PC-9 (cell line): ENCODE results near the gene UVRAG. TPM values are rescaled to one million over a fixed set of nuclear protein-coding genes. Genes with fewer than 3 reads are reported as not detected.

Experiments used
- BruUV-seq: library from RNA; stranded (reverse); fragments of 400-500 nt; replicated peaks from 2 replicates; lab custom pipeline; 2021; lab: Mats Ljungman, UMichigan
- CTCF ChIA-PET: fragments of 300-600 bp; sonication (Branson Sonifier 250); formaldehyde crosslinking; loops from one replicate; lab custom pipeline; 2022; ENCODE audit warnings: antibody characterized with exemption; lab: Charles Lee
- POLR2A ChIA-PET: fragments of 300-600 bp; sonication (Branson Sonifier 250); formaldehyde crosslinking; loops from one replicate; lab custom pipeline; 2022; ENCODE audit warnings: antibody characterized with exemption; ENCODE audit not compliant: unreplicated experiment; lab: Charles Lee
- DNase-seq, 2 experiments: peaks; one replicate each; pipeline versions ENCODE4 v3.0.0 to v3.0.0-alpha.2; 2015 to 2022; ENCODE audit warnings: mixed read lengths in 1 of 2
- H2AFZ ChIP-seq: fragments of 200-600 bp; sonication (generic); 2 replicates; pipeline ENCODE4 v1.8.1; 2017; ENCODE audit warnings: antibody characterized with exemption
- H3F3A ChIP-seq: fragments of 200-600 bp; sonication (generic); 2 replicates; pipeline ENCODE4 v1.8.1; 2017; ENCODE audit warnings: antibody characterized with exemption, mild to moderate bottlenecking, low read depth; ENCODE audit not compliant: insufficient read depth
- H3K27ac ChIP-seq: fragments of 200-600 bp; sonication (generic); 2 replicates; pipeline ENCODE4 v1.6.1; 2016; ENCODE audit warnings: mixed run types
- H3K27me3 ChIP-seq: fragments of 200-600 bp; sonication (generic); 2 replicates; pipeline ENCODE4 v1.6.1; 2016; ENCODE audit warnings: low read depth, mixed run types; ENCODE audit not compliant: insufficient read depth
- H3K36me3 ChIP-seq: fragments of 200-600 bp; sonication (generic); 2 replicates; pipeline ENCODE4 v1.6.1; 2016; ENCODE audit warnings: low read depth, mixed run types
- H3K4me1 ChIP-seq: fragments of 200-600 bp; sonication (generic); replicated peaks from 2 replicates; pipeline ENCODE4 v1.6.1; 2016; ENCODE audit warnings: mixed run types; ENCODE audit not compliant: insufficient read depth
- H3K4me2 ChIP-seq: fragments of 200-600 bp; sonication (generic); 2 replicates; pipeline ENCODE4 v1.6.1; 2017; ENCODE audit warnings: mixed run types
- H3K4me3 ChIP-seq: fragments of 200-600 bp; sonication (generic); 2 replicates; pipeline ENCODE4 v1.6.1; 2016; ENCODE audit warnings: mixed run types
- H3K79me2 ChIP-seq: fragments of 200-600 bp; sonication (generic); 2 replicates; pipeline ENCODE4 v1.6.1; 2017; ENCODE audit warnings: low read depth, mixed run types
- H3K9me2 ChIP-seq: fragments of 200-600 bp; sonication (generic); 2 replicates; pipeline ENCODE4 v1.8.1; 2017; ENCODE audit warnings: mild to moderate bottlenecking; ENCODE audit not compliant: insufficient read depth
- H3K9me3 ChIP-seq: fragments of 200-600 bp; sonication (generic); 2 replicates; pipeline ENCODE4 v1.8.1; 2016; ENCODE audit warnings: low read depth; ENCODE audit not compliant: insufficient read depth
- H4K20me1 ChIP-seq: fragments of 200-600 bp; sonication (generic); 2 replicates; pipeline ENCODE4 v1.8.1; 2017; ENCODE audit not compliant: insufficient read depth
- EZH2 ChIP-seq: fragments of 200-600 bp; sonication (generic); IDR thresholded peaks from 2 replicates; pipeline ENCODE4 v1.8.0; 2017; ENCODE audit warnings: antibody characterized with exemption, low read depth
- intact Hi-C: fragments of 100-400 bp; cut with micrococcal nuclease; formaldehyde crosslinking; loops from one replicate; pipeline ENCODE4 v1.10.0; 2022; ENCODE audit not compliant: unreplicated experiment
- total RNA-seq: library from RNA; stranded (reverse); gene quantifications from 2 replicates; pipeline ENCODE4 v1.2.3, GENCODE V29; 2021
- TF ChIP-seq, protein P1 (sequence below): fragments of 200-600 bp; sonication (generic); conservative IDR thresholded peaks from 2 replicates; pipeline ENCODE4 v1.6.1; 2017; ENCODE audit warnings: mixed run types, antibody characterized with exemption, mild to moderate bottlenecking, moderate library complexity

Gene UVRAG
- total RNA-seq, 1 experiment from 2014 or later, result 20.4 TPM

- Histone ChIP-seq H3K4me3 (peak overlapping the region; percentile 84; the same call in 1 of the 2 replicates), H2AFZ (no peak overlapping the region), H3K9me3 (no peaks in the 10 kb centered on the region), H4K20me1 (no peaks in the 10 kb centered on the region), H3K4me1 (peaks cover 49% of the 10 kb centered on the region), H3K9me2 (no peaks in the 10 kb centered on the region), H3K27me3 (no peaks in the 10 kb centered on the region), H3K27ac (peak overlapping the region; percentile 78), H3F3A (peaks cover 39% of the 10 kb centered on the region), H3K79me2 (peaks cover 27% of the 10 kb centered on the region), H3K36me3 (no peaks in the 10 kb centered on the region), H3K4me2 (peak overlapping the region; percentile 85)
- intact Hi-C loops, result loop anchor here (10.0 kb wide), 1 partner anchor 822 kb away; no protein-coding TSS in a partner anchor
- CTCF ChIA-PET, result interaction anchor here (1.0 to 1.9 kb wide), 2 partner anchors 10 to 339 kb away, joined by 7 read pairs; no protein-coding TSS in a partner anchor
- POLR2A ChIA-PET, result interaction anchor here (0.5 kb wide), 1 partner anchor 471 kb away, joined by 3 read pairs; no protein-coding TSS in a partner anchor
- BruUV-seq, result no TSS peak
- peak in 1 of 2 experiments; percentile 72 for DNase-seq
- TF ChIP-seq, protein P1, sequence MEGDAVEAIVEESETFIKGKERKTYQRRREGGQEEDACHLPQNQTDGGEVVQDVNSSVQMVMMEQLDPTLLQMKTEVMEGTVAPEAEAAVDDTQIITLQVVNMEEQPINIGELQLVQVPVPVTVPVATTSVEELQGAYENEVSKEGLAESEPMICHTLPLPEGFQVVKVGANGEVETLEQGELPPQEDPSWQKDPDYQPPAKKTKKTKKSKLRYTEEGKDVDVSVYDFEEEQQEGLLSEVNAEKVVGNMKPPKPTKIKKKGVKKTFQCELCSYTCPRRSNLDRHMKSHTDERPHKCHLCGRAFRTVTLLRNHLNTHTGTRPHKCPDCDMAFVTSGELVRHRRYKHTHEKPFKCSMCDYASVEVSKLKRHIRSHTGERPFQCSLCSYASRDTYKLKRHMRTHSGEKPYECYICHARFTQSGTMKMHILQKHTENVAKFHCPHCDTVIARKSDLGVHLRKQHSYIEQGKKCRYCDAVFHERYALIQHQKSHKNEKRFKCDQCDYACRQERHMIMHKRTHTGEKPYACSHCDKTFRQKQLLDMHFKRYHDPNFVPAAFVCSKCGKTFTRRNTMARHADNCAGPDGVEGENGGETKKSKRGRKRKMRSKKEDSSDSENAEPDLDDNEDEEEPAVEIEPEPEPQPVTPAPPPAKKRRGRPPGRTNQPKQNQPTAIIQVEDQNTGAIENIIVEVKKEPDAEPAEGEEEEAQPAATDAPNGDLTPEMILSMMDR, result no peak
- no peak for TF ChIP-seq EZH2
Observed at GRCh38 chr11:75813124-75813523, 1.9 kb upstream of the UVRAG start.

GRCh38 chr11:75813622-75814039, 1.4 kb upstream of the UVRAG start:
- Histone ChIP-seq H3K27ac (peak overlapping the region; percentile 78), H3K36me3 (no peaks in the 10 kb centered on the region), H3K4me2 (peak overlapping the region; percentile 85), H3K9me3 (no peaks in the 10 kb centered on the region), H3F3A (peaks cover 36% of the 10 kb centered on the region), H4K20me1 (no peaks in the 10 kb centered on the region), H2AFZ (peak overlapping the region; percentile 84), H3K27me3 (no peaks in the 10 kb centered on the region), H3K4me3 (peak overlapping the region; percentile 84), H3K79me2 (peaks cover 32% of the 10 kb centered on the region), H3K9me2 (no peaks in the 10 kb centered on the region), H3K4me1 (peaks cover 49% of the 10 kb centered on the region)
- POLR2A ChIA-PET, result interaction anchor here (0.5 to 1.0 kb wide), 3 partner anchors 112 to 470 kb away, joined by 3 to 11 read pairs (median 3); no protein-coding TSS in a partner anchor
- CTCF ChIA-PET, result interaction anchor here (1.0 to 1.9 kb wide), 2 partner anchors 10 to 339 kb away, joined by 7 read pairs; no protein-coding TSS in a partner anchor
- DNase-seq, result peak; percentile 37 to 85
- TF ChIP-seq, protein P1, result no peak
- no peak for TF ChIP-seq EZH2
- BruUV-seq, result no TSS peak
- intact Hi-C loops, result loop anchor here (1.0 to 10.0 kb wide), 3 partner anchors 53 to 821 kb away; no protein-coding TSS in a partner anchor

DNA sequence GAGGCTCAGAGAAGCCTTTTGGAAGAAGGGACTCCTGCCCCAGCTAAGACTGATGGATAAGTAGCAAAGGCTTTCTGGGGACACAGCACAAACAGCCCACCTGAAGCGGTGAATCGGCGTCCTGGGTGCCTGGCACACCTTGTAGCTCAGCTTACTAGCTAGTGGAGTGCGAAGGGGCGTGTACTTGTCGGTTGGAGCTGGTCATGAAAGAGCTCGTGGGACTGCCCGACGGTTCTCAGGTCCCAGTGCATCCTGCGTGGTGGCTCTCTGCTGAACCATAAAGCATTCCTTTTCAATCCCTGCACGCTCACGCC, 690 bp upstream of the UVRAG start:
- CTCF ChIA-PET, result interaction anchor here (1.9 kb wide), 1 partner anchor 11 kb away, joined by 7 read pairs; no protein-coding TSS in a partner anchor

More for the DNA sequence above, 690 bp upstream of the UVRAG start:
- Histone ChIP-seq H3K4me1 (peaks cover 49% of the 10 kb centered on the region), H2AFZ (peak overlapping the region; percentile 84), H3K9me3 (no peaks in the 10 kb centered on the region), H3K36me3 (no peaks in the 10 kb centered on the region), H3K79me2 (peaks cover 39% of the 10 kb centered on the region), H3K4me3 (peak overlapping the region; percentile 84), H3K27me3 (no peaks in the 10 kb centered on the region), H3F3A (peaks cover 38% of the 10 kb centered on the region), H3K4me2 (peak overlapping the region; percentile 85), H4K20me1 (no peaks in the 10 kb centered on the region), H3K27ac (peak overlapping the region; percentile 78), H3K9me2 (no peaks in the 10 kb centered on the region)
- TF ChIP-seq, protein P1, result no peak
- TF ChIP-seq EZH2, result no peak
- no peak for DNase-seq
- POLR2A ChIA-PET, result interaction anchor here (0.5 to 1.0 kb wide), 6 partner anchors 13 to 1233 kb away, joined by 3 to 9 read pairs (median 4); no protein-coding TSS in a partner anchor
- intact Hi-C loops, result loop anchor here (1.0 to 10.0 kb wide), 3 partner anchors 52 to 820 kb away; no protein-coding TSS in a partner anchor
- no TSS peak for BruUV-seq
